ENCODE data around the gene BCR. TPM values are rescaled to one million over a fixed set of nuclear protein-coding genes. Genes with fewer than 3 reads are reported as not detected.

The BCR gene
- total RNA-seq, 2 experiments from 2014 or later: 60.0 to 64.8 TPM

- POLR2A ChIA-PET: no interaction called here
- DNase-seq (no peak), ATAC-seq (ENCODE audit: poor library complexity) (no peak)
- Mint-ChIP-seq H3K27ac (no peak overlapping the region), H3K27me3 (no peaks in the 10 kb centered on the region), H3K9me3 (no peaks in the 10 kb centered on the region), H3K4me1 (ENCODE audit: low read depth) (peaks cover 51% of the 10 kb centered on the region), H3K4me3 (no peak overlapping the region), H3K36me3 (ENCODE audit: low read depth) (peaks cover 53% of the 10 kb centered on the region)
- Histone ChIP-seq H3K9me3 (ENCODE audit: control insufficient read depth in 1 of 2, insufficient read depth in 1 of 2, low read length in 2 of 2) (no peaks in the 10 kb centered on the region), H3K27ac (ENCODE audit: low read depth in 1 of 2, low read length in 2 of 2) (no peak overlapping the region), H3K4me1 (ENCODE audit: insufficient read depth, low read length) (peaks cover 30% of the 10 kb centered on the region), H3K4me3 (ENCODE audit: low read length) (no peak overlapping the region), H3K36me3 (ENCODE audit: insufficient read depth, low read length) (peaks cover 15% of the 10 kb centered on the region), H3K27me3 (ENCODE audit: control insufficient read depth in 1 of 2, insufficient read depth in 2 of 2, low read length in 2 of 2) (no peaks in the 10 kb centered on the region)
- intact Hi-C loops (cut with DNase I, micrococcal nuclease): no loop called here
- CTCF ChIA-PET: no interaction called here
- TF ChIP-seq CTCF (IDR thresholded peaks at IDR 0.05): no peak
Observed at GRCh38 chr22:23190526-23190925, 10.2 kb downstream of the BCR start.

- H3K27ac ChIP-seq (ENCODE audit: low read depth in 1 of 2, low read length in 2 of 2): no peak overlapping the region
- no peak overlapping the region for H3K27ac Mint-ChIP-seq
- H3K9me3 ChIP-seq (ENCODE audit: control insufficient read depth in 1 of 2, insufficient read depth in 1 of 2, low read length in 2 of 2): no peaks in the 10 kb centered on the region
- H3K36me3 ChIP-seq (ENCODE audit: insufficient read depth, low read length): peaks cover 15% of the 10 kb centered on the region
- POLR2A ChIA-PET: no interaction called here
- peaks cover 19% of the 10 kb centered on the region for H3K4me1 ChIP-seq (ENCODE audit: insufficient read depth, low read length)
- peaks cover 43% of the 10 kb centered on the region for H3K4me1 Mint-ChIP-seq (ENCODE audit: low read depth)
- H3K4me3 Mint-ChIP-seq: no peak overlapping the region
- H3K9me3 Mint-ChIP-seq: no peaks in the 10 kb centered on the region
- TF ChIP-seq CTCF (IDR thresholded peaks at IDR 0.05): no peak
- DNase-seq (no peak), ATAC-seq (ENCODE audit: poor library complexity) (no peak)
- no peak overlapping the region for H3K4me3 ChIP-seq (ENCODE audit: low read length)
- peaks cover 51% of the 10 kb centered on the region for H3K36me3 Mint-ChIP-seq (ENCODE audit: low read depth)
- intact Hi-C loops (cut with DNase I, micrococcal nuclease): no loop called here
- H3K27me3 ChIP-seq (ENCODE audit: control insufficient read depth in 1 of 2, insufficient read depth in 2 of 2, low read length in 2 of 2): no peaks in the 10 kb centered on the region
- no peaks in the 10 kb centered on the region for H3K27me3 Mint-ChIP-seq
- CTCF ChIA-PET: no interaction called here
Observed at GRCh38 chr22:23192133-23192532, 11.8 kb downstream of the BCR start.

DNA sequence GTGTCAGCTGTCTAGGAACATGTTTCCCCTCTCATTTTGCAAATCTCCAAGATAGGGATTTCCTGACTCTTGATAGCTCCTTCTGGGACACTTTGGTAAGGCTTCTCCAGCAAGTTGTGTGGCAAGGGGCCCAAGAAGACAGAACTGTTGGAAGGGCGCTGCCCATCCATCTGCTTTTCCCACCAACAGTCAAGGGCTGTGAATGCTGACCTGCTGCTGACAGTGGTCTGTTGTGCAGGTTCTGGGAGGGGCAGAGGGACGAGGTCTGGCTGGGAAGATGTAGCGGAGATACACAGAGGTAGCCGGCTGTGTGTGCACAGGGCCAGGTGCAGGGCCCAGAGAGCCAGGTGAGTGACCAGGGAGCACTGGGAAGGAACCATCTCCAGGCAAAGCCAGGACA, 12.2 kb downstream of the BCR start:
- intact Hi-C loops (cut with DNase I, micrococcal nuclease): no loop called here
- POLR2A ChIA-PET: interaction anchor here (0.6 kb wide), 1 partner anchor 1053 kb away, joined by 3 read pairs; no protein-coding TSS in a partner anchor
- CTCF ChIA-PET: no interaction called here
- Histone ChIP-seq H3K36me3 (ENCODE audit: insufficient read depth, low read length) (peaks cover 15% of the 10 kb centered on the region), H3K4me1 (ENCODE audit: insufficient read depth, low read length) (peaks cover 15% of the 10 kb centered on the region), H3K4me3 (ENCODE audit: low read length) (no peak overlapping the region), H3K9me3 (ENCODE audit: control insufficient read depth in 1 of 2, insufficient read depth in 1 of 2, low read length in 2 of 2) (no peaks in the 10 kb centered on the region), H3K27me3 (ENCODE audit: control insufficient read depth in 1 of 2, insufficient read depth in 2 of 2, low read length in 2 of 2) (no peaks in the 10 kb centered on the region), H3K27ac (ENCODE audit: low read depth in 1 of 2, low read length in 2 of 2) (no peak overlapping the region)
- H3K4me1 Mint-ChIP-seq (ENCODE audit: low read depth): peaks cover 45% of the 10 kb centered on the region
- ATAC-seq (ENCODE audit: poor library complexity): no peak
- DNase-seq: no peak
- H3K4me3 Mint-ChIP-seq: no peak overlapping the region
- H3K9me3 Mint-ChIP-seq: no peaks in the 10 kb centered on the region
- peak overlapping the region; percentile 27 for H3K27ac Mint-ChIP-seq
- no peak for TF ChIP-seq CTCF (IDR thresholded peaks at IDR 0.05)
- H3K36me3 Mint-ChIP-seq (ENCODE audit: low read depth): peaks cover 47% of the 10 kb centered on the region
- H3K27me3 Mint-ChIP-seq: no peaks in the 10 kb centered on the region
